ENCODE data around the gene MGAT5.

The MGAT5 gene

GRCh38 chr2:134336352-134336751 is 82.5 kb downstream of the MGAT5 start:
- H3K79me1 ChIP-seq (ENCODE audit: low read depth, low read length), result no peaks in the 10 kb centered on the region
- H3K36me3 ChIP-seq (replicated peaks in 1 of 2; ENCODE audit: control insufficient read depth in 2 of 2, insufficient read depth in 2 of 2, low read length in 2 of 2), result peaks cover 0 to 12% of the 10 kb centered on the region in 2 donors
- H3K9ac ChIP-seq (ENCODE audit: low read depth, low read length, poor library complexity), result no peak overlapping the region
- no peak overlapping the region for H2AK5ac ChIP-seq (ENCODE audit: low read depth, low read length)
- H2BK120ac ChIP-seq (ENCODE audit: low read depth, low read length), result no peak overlapping the region
- no peak overlapping the region for H2BK15ac ChIP-seq (ENCODE audit: low read length)
- no peak overlapping the region for H3K23ac ChIP-seq (ENCODE audit: low read depth, low read length, poor library complexity)
- no peak overlapping the region for H3K4me2 ChIP-seq (ENCODE audit: insufficient read depth, low read length, poor library complexity, severe bottlenecking)
- H3K4me3 ChIP-seq (ENCODE audit: low read length in 2 of 2), result no peak overlapping the region
- DNase-seq (ENCODE audit: low spot score), result no peak
- H2AFZ ChIP-seq (ENCODE audit: low read length), result no peak overlapping the region
- no peak overlapping the region for H4K8ac ChIP-seq (ENCODE audit: low read depth, low read length)
- no peaks in the 10 kb centered on the region for H3K4me1 ChIP-seq (ENCODE audit: control insufficient read depth in 2 of 2, insufficient read depth in 1 of 2, low read depth in 1 of 2, low read length in 2 of 2)
- WGBS, 2 donors (ENCODE audit: extremely low coverage in 2 of 2, insufficient read length in 2 of 2, insufficient replicate concordance in 1 of 2), result no CpG with 5 or more reads among the region's 4 CpGs
- no peaks in the 10 kb centered on the region for H3K27me3 ChIP-seq (ENCODE audit: control insufficient read depth in 3 of 3, insufficient read depth in 3 of 3, low read depth in 1 of 3, low read length in 3 of 3)
- H3K18ac ChIP-seq (ENCODE audit: low read length), result no peak overlapping the region
- H4K91ac ChIP-seq (ENCODE audit: low read depth, low read length, poor library complexity), result no peak overlapping the region
- no peak overlapping the region for H3K27ac ChIP-seq (replicated peaks; ENCODE audit: low read length)
- no peak overlapping the region for H2BK12ac ChIP-seq (ENCODE audit: low read length)
- H2BK5ac ChIP-seq (ENCODE audit: low read length), result no peak overlapping the region
- H3K4ac ChIP-seq (ENCODE audit: low read length), result no peak overlapping the region
- H3K9me3 ChIP-seq (replicated peaks in 1 of 2; ENCODE audit: control insufficient read depth in 2 of 2, insufficient read depth in 1 of 2, low read depth in 1 of 2, low read length in 2 of 2), result peaks cover 0 to 3% of the 10 kb centered on the region in 2 donors
- H3K14ac ChIP-seq (ENCODE audit: low read length), result no peak overlapping the region

GRCh38 chr2:134336921-134337320 is 83.0 kb downstream of the MGAT5 start:
- Histone ChIP-seq H3K27ac (replicated peaks; ENCODE audit: low read length) (no peak overlapping the region), H3K4ac (ENCODE audit: low read length) (no peak overlapping the region), H3K9ac (ENCODE audit: low read depth, low read length, poor library complexity) (no peak overlapping the region), H2BK120ac (ENCODE audit: low read depth, low read length) (no peak overlapping the region), H2BK5ac (ENCODE audit: low read length) (no peak overlapping the region), H3K4me1 (ENCODE audit: control insufficient read depth in 2 of 2, insufficient read depth in 1 of 2, low read depth in 1 of 2, low read length in 2 of 2) (no peaks in the 10 kb centered on the region), H3K36me3 (replicated peaks in 1 of 2; ENCODE audit: control insufficient read depth in 2 of 2, insufficient read depth in 2 of 2, low read length in 2 of 2) (peaks cover 0 to 18% of the 10 kb centered on the region in 2 donors), H2AFZ (ENCODE audit: low read length) (no peak overlapping the region), H3K14ac (ENCODE audit: low read length) (no peak overlapping the region), H2BK12ac (ENCODE audit: low read length) (no peak overlapping the region), H3K4me3 (ENCODE audit: low read length in 2 of 2) (no peak overlapping the region), H3K27me3 (ENCODE audit: control insufficient read depth in 3 of 3, insufficient read depth in 3 of 3, low read depth in 1 of 3, low read length in 3 of 3) (no peaks in the 10 kb centered on the region), H3K9me3 (replicated peaks in 1 of 2; ENCODE audit: control insufficient read depth in 2 of 2, insufficient read depth in 1 of 2, low read depth in 1 of 2, low read length in 2 of 2) (no peaks in the 10 kb centered on the region), H2BK15ac (ENCODE audit: low read length) (no peak overlapping the region), H2AK5ac (ENCODE audit: low read depth, low read length) (no peak overlapping the region), H3K23ac (ENCODE audit: low read depth, low read length, poor library complexity) (no peak overlapping the region), H4K91ac (ENCODE audit: low read depth, low read length, poor library complexity) (no peak overlapping the region), H3K79me1 (ENCODE audit: low read depth, low read length) (no peaks in the 10 kb centered on the region), H4K8ac (ENCODE audit: low read depth, low read length) (no peak overlapping the region), H3K4me2 (ENCODE audit: insufficient read depth, low read length, poor library complexity, severe bottlenecking) (no peak overlapping the region), H3K18ac (ENCODE audit: low read length) (no peak overlapping the region)
- no CpG with 5 or more reads among the region's 3 CpGs for WGBS, 2 donors (ENCODE audit: extremely low coverage in 2 of 2, insufficient read length in 2 of 2, insufficient replicate concordance in 1 of 2)
- no peak for DNase-seq (ENCODE audit: low spot score)

GRCh38 chr2:134337631-134338030 is 83.8 kb downstream of the MGAT5 start:
- Histone ChIP-seq H3K27me3 (ENCODE audit: control insufficient read depth in 3 of 3, insufficient read depth in 3 of 3, low read depth in 1 of 3, low read length in 3 of 3) (no peaks in the 10 kb centered on the region), H3K9ac (ENCODE audit: low read depth, low read length, poor library complexity) (no peak overlapping the region), H3K9me3 (replicated peaks in 1 of 2; ENCODE audit: control insufficient read depth in 2 of 2, insufficient read depth in 1 of 2, low read depth in 1 of 2, low read length in 2 of 2) (no peaks in the 10 kb centered on the region), H3K4me2 (ENCODE audit: insufficient read depth, low read length, poor library complexity, severe bottlenecking) (no peak overlapping the region), H3K36me3 (replicated peaks in 1 of 2; ENCODE audit: control insufficient read depth in 2 of 2, insufficient read depth in 2 of 2, low read length in 2 of 2) (peaks cover 0 to 23% of the 10 kb centered on the region in 2 donors), H2AK5ac (ENCODE audit: low read depth, low read length) (no peak overlapping the region), H2BK5ac (ENCODE audit: low read length) (no peak overlapping the region), H4K91ac (ENCODE audit: low read depth, low read length, poor library complexity) (no peak overlapping the region), H3K79me1 (ENCODE audit: low read depth, low read length) (no peaks in the 10 kb centered on the region), H2BK120ac (ENCODE audit: low read depth, low read length) (no peak overlapping the region), H2AFZ (ENCODE audit: low read length) (no peak overlapping the region), H2BK12ac (ENCODE audit: low read length) (no peak overlapping the region), H3K23ac (ENCODE audit: low read depth, low read length, poor library complexity) (no peak overlapping the region), H2BK15ac (ENCODE audit: low read length) (no peak overlapping the region), H3K18ac (ENCODE audit: low read length) (no peak overlapping the region), H3K4me1 (ENCODE audit: control insufficient read depth in 2 of 2, insufficient read depth in 1 of 2, low read depth in 1 of 2, low read length in 2 of 2) (no peaks in the 10 kb centered on the region), H3K14ac (ENCODE audit: low read length) (no peak overlapping the region), H3K4me3 (ENCODE audit: low read length in 2 of 2) (no peak overlapping the region), H4K8ac (ENCODE audit: low read depth, low read length) (no peak overlapping the region), H3K27ac (replicated peaks; ENCODE audit: low read length) (no peak overlapping the region), H3K4ac (ENCODE audit: low read length) (no peak overlapping the region)
- WGBS, 2 donors (ENCODE audit: extremely low coverage in 2 of 2, insufficient read length in 2 of 2, insufficient replicate concordance in 1 of 2), result no CpG with 5 or more reads among the region's 1 CpG
- no peak for DNase-seq (ENCODE audit: low spot score)

- no peak overlapping the region for H2AFZ ChIP-seq (ENCODE audit: low read length)
- H2BK120ac ChIP-seq (ENCODE audit: low read depth, low read length), result no peak overlapping the region
- no peak overlapping the region for H3K9ac ChIP-seq (ENCODE audit: low read depth, low read length, poor library complexity)
- H3K23ac ChIP-seq (ENCODE audit: low read depth, low read length, poor library complexity), result no peak overlapping the region
- no peak overlapping the region for H3K4me3 ChIP-seq (ENCODE audit: low read length in 2 of 2)
- H3K4me2 ChIP-seq (ENCODE audit: insufficient read depth, low read length, poor library complexity, severe bottlenecking), result no peak overlapping the region
- no CpG with 5 or more reads among the region's 8 CpGs for WGBS, 2 donors (ENCODE audit: extremely low coverage in 2 of 2, insufficient read length in 2 of 2, insufficient replicate concordance in 1 of 2)
- DNase-seq (ENCODE audit: low spot score), result no peak
- no peak overlapping the region for H4K8ac ChIP-seq (ENCODE audit: low read depth, low read length)
- no peaks in the 10 kb centered on the region for H3K79me1 ChIP-seq (ENCODE audit: low read depth, low read length)
- H3K9me3 ChIP-seq (replicated peaks in 1 of 2; ENCODE audit: control insufficient read depth in 2 of 2, insufficient read depth in 1 of 2, low read depth in 1 of 2, low read length in 2 of 2), result no peaks in the 10 kb centered on the region
- no peak overlapping the region for H3K14ac ChIP-seq (ENCODE audit: low read length)
- H3K27ac ChIP-seq (replicated peaks; ENCODE audit: low read length), result no peak overlapping the region
- no peak overlapping the region for H4K91ac ChIP-seq (ENCODE audit: low read depth, low read length, poor library complexity)
- H2BK15ac ChIP-seq (ENCODE audit: low read length), result no peak overlapping the region
- no peak overlapping the region for H3K4ac ChIP-seq (ENCODE audit: low read length)
- H2AK5ac ChIP-seq (ENCODE audit: low read depth, low read length), result no peak overlapping the region
- H3K27me3 ChIP-seq (ENCODE audit: control insufficient read depth in 3 of 3, insufficient read depth in 3 of 3, low read depth in 1 of 3, low read length in 3 of 3), result no peaks in the 10 kb centered on the region
- H3K36me3 ChIP-seq (replicated peaks in 1 of 2; ENCODE audit: control insufficient read depth in 2 of 2, insufficient read depth in 2 of 2, low read length in 2 of 2), result peaks cover 0 to 27% of the 10 kb centered on the region in 2 donors
- no peak overlapping the region for H2BK12ac ChIP-seq (ENCODE audit: low read length)
- H2BK5ac ChIP-seq (ENCODE audit: low read length), result no peak overlapping the region
- H3K18ac ChIP-seq (ENCODE audit: low read length), result no peak overlapping the region
- H3K4me1 ChIP-seq (ENCODE audit: control insufficient read depth in 2 of 2, insufficient read depth in 1 of 2, low read depth in 1 of 2, low read length in 2 of 2), result no peaks in the 10 kb centered on the region
Measured at GRCh38 chr2:134338208-134338607, 84.3 kb downstream of the MGAT5 start.
